Midbrain (tissue), 1 donor: ENCODE measurements around the gene PROKR1.
"Not testable (repeated sequence)": the region's sequence is repeated elsewhere in the genome, so short reads cannot be mapped to it uniquely, and the experiment has no call there.

Experiments
- DNase-seq: peaks from one replicate; lab custom pipeline; 2025; lab: John Stamatoyannopoulos, UW

PROKR1 gene

DNA sequence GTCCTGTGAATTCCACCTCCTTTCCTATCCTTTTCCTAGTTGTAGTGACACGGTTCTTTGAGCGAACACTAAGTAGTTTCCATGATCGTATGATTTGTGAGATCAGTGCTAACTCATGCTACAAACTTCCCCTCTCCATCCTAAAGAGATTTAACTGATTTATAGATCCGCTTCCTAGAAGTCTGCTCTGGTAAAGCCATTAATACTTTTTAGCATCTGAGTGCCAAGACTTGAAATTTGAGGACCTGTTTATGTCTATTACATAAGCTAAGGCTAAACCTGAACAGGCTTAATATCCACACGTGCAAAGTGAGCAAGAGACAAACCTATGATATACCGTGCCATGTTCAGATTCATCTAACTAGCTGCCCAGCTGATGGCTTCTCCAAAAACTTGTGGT lies 14.9 kb downstream of the PROKR1 start:
- DNase-seq: no peak

GRCh38 chr2:68659081-68659480 lies 15.7 kb downstream of the PROKR1 start:
- no peak for DNase-seq

DNA sequence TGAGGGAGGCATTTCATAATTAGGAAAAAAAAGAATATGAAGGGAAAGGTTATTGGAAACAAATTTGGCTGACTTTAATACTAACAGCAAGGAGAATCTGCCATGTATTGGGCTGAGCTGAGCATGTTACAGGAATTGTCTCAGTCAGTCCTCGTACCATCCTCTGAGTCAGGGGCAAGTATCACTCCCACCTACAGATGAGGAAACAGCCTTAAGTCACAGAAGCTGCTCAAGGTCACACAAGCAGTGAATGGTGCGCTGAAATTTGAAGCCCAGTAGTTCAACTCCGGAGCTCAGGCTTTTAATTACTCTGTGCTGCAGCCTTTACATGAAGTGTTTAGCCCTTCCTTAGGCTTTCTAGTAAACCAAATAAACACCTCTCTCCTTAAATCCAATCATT lies 17.3 kb downstream of the PROKR1 start:
- no peak for DNase-seq

- DNase-seq: no peak
Measured at GRCh38 chr2:68662466-68662865, 19.1 kb downstream of the PROKR1 start.

GRCh38 chr2:68663371-68664156 lies 20.2 kb downstream of the PROKR1 start:
- no peak for DNase-seq

DNA sequence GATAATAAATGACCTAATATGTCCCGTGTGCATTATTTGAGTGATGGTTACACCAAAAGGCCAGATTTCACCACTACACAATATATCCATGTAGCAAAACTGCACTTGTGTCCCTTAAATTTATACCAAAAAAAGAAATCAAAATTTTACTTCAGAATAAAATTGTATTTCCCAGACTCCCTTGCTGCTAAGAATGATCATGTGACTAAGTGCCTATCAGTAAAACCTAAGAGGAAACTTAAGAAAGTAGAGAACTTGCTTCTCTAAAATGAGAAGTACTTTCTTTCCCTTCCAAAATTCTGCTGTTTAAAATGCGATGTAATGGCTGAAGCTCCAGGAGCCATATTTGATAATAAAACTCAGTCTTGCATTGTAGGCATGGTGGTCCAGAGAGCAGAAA lies 24.0 kb downstream of the PROKR1 start:
- DNase-seq: no peak

DNA sequence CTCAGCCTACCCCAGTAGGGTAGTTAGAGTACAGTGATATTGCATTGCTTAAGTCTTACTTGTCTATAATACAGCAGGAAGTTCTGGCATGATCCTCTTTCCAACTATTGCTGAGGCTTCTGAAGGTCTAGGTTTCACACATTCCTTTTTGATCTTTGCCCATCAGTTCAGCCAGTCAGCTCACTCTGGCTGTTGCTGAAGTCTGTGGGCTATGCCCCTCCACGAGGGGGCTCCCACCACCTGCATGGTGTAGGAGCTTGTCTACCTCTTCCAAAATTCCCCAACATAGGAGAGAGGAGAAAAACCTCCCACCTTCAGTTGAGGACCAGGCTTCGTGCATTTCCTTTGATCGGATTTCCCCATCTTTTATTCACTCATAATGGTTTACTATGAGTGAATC lies 26.3 kb downstream of the PROKR1 start:
- no peak for DNase-seq

DNA sequence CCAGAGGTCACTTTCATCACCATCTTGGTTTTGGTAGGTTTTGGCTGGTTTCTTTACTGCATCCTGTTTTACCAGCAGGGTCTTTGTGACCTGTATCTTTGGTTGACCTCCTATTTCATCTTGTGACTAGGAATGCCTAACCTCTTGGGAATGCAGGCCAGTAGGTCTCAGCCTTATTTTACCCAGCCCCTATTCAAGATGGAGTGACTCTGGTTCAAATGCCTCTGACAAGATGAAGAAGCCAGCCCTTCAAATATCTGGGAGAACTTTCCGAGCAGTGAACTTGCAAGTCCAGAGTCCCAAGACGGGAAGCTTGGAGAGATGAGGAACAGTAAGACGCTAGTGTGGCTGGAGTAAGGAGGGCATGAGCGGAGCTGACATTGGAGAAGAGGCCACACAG lies 28.6 kb downstream of the PROKR1 start:
- no peak for DNase-seq

DNA sequence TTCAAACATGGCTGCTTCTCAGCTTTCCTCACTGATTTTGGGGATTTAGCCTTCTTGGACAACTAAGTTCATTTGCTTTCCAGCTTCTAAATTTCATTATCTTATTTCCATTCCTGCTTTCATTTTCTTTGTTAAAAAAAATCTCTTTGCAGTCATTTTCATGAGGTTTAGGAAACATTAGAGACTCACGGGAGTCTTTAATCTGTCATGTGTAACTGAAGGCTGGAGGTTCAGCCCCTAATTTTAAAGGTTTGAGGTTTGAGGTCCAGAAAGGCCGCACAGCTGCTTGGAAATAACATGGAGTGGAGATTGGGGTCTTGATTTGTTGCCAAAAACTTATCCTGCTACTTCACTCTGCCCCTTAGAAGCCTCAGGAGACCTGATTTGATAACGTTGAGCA lies 30.3 kb downstream of the PROKR1 start:
- no peak for DNase-seq

GRCh38 chr2:68675470-68675869 lies 32.1 kb downstream of the PROKR1 start:
- no peak for DNase-seq

DNA sequence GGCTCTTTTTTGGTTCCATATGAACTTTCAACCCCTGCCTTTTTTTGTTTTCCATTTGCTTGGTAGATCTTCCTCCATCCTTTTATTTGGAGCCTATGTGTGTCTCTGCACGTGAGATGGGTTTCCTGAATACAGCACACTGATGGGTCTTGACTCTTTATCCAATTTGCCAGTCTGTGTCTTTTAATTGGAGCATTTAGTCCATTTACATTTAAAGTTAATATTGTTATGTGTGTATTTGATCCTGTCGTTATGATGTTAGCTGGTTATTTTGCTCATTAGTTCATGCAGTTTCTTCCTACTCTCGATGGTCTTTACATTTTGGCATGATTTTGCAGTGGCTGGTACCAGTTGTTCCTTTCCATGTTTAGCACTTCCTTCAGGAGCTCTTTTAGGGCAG lies 34.5 kb downstream of the PROKR1 start:
- DNase-seq: not testable (repeated sequence)

DNA sequence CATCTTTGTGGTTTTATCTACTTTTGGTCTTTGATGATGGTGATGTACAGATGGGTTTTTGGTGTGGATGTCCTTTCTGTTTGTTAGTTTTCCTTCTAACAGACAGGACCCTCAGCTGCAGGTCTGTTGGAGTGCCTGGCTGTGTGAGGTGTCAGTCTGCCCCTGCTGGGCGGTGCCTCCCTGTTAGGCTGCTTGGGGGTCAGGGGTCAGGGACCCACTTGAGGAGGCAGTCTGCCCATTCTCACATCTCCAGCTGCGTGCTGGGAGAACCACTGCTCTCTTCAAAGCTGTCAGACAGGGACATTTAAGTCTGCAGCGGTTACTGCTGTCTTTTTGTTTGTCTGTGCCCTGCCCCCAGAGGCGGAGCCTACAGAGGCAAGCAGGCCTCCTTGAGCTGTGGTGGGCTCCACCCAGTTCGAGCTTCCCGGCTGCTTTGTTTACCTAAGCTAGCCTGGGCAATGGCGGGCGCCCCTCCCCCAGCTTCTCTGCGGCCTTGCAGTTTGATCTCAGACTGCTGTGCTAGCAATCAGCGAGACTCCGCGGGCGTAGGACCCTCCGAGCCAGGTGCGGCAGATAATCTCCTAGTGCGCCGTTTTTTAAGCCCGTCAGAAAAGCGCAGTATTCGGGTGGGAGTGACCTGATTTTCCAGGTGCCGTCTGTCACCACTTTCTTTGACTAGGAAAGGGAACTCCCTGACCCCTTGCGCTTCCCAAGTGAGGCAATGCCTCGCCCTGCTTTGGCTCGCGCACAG lies 36.0 kb downstream of the PROKR1 start:
- DNase-seq: not testable (repeated sequence)

DNA sequence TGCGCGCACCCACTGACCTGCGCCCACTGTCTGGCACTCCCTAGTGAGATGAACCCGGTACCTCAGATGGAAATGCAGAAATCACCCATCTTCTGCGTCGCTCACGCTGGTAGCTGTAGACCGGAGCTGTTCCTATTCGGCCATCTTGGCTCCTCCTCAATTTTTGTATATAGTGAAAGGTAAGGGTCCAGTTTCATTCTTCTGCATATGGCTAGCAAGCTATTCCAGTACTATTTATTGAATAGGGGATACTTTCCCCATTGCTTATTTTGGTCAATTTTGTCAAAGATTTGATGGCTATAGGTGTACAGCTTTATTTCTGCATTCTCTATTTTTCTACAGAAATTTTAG lies 36.5 kb downstream of the PROKR1 start:
- not testable (repeated sequence) for DNase-seq

DNA sequence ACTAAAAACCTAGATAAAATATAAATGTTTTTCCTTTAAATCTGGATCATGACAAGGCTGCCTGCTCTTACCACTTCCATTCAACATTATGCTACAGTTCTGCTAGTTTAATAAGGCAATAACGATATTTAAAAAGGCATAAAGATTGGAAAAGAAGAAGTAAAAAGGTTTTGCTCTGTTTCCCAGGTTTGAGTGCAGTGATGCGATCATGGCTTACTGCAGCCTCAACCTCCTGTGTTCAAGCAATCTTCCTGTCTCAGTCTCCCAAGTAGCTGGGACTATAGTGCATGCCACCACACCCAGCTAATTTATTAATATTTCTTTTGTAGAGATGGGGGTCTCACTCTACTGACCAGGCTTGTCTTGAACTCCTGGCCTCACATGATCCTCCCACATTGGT lies 40.8 kb downstream of the PROKR1 start:
- no peak for DNase-seq

DNA sequence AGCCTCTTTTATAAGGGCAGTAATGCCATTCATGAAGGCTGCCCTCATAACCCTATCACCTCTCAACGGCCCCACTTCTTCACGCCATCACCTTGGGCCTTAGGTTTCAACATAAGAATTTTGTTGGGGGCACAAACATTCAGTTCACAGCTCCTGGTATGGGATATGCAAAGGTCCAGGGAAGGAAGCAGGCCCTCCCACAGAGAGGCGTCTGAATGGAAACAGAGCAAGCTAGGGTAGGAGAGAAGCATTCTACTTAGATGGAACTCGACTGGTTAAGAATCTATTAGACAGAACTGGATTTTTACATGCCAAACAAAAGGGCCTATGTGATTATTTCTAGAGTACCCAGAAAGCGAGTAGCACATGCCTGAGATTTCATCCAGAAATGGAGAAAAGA lies 42.8 kb downstream of the PROKR1 start:
- DNase-seq: no peak

GRCh38 chr2:68687018-68687417 lies 43.6 kb downstream of the PROKR1 start:
- DNase-seq: no peak

DNA sequence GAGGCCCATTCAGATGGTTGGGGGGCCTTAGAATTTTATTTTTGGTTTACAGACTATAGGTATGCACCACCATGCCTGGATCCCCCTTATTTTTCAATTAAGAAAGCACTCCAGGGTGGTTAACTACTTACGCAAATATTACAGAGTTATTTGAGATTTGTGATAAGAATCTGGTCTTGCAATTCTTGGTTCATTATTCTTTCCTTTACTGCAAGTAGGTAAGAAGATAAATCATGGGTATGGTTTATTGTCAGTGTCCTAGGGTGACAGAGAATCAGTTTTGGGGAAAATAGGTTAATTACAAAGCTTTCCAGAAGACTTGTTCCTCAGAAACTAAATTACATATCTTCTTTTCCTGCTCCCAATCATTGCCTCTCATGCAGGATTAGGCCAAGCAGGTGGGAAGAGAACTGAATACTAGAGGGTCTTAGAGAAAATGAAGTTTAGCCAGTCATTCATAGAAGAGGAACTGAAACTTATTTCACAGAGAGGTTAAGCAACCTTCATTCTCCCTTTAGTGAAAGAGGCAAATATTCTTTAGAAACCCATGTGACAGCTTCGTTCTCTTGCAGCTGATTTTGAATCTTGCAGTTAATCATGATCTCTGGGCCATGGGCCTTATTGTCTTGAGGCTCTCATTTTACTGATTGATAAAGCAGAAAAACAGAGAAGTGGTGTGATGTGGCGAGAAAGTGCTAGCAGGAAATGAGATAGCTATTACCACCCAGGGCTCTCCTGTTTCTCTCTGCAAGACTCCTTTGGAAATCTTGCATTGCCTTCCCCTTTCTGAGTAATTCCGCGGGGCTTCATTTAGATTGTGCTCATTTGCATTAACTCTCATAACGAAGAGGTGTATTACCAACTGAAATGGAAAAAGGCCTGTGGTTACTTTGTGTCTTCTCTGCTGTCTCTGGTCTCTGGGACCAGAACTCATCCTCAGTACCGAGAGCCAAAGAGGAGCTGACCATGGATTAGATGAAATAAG lies 46.5 kb downstream of the PROKR1 start:
- DNase-seq: peak; percentile 4

DNA sequence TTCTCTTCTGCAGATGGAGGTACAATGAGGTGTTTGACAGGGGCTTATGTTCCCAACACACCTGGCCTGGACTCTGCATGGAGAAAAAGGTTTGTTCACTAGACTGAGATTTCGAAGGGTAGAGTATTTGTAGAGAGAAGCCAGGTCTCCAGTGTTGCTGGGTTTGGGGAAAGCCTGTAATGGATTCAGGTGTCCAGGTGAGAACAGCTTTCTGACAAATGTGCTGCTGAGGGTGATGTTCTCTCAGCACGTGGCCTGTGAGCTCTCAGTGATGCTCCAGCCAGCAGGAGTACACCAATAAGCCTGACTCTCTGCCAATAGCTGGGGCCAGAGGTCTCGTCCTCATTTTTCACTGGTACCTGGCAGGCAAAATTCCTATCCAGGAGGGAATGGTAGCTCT lies 47.5 kb downstream of the PROKR1 start:
- DNase-seq: no peak

GRCh38 chr2:68692511-68692910 lies 49.1 kb downstream of the PROKR1 start:
- no peak for DNase-seq

DNA sequence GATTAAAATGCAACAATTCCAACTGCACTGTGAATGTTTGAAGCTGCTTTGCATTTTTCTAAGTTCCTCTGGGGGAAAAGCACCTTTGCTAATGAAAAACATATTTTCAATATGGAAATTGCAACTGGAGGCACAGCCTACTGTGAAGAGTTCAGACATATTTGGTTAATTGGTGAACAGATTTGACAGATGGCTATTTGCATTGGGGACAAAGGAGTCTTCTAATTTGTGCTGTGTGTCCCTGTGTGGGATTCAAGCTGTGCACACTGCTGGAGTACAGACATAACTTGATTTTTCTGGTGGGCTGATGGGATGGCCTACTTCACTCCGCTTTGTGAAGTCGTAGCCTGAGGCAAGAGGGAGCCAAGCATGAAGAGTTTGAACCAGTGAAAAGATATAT lies 50.6 kb downstream of the PROKR1 start:
- DNase-seq: no peak

DNA sequence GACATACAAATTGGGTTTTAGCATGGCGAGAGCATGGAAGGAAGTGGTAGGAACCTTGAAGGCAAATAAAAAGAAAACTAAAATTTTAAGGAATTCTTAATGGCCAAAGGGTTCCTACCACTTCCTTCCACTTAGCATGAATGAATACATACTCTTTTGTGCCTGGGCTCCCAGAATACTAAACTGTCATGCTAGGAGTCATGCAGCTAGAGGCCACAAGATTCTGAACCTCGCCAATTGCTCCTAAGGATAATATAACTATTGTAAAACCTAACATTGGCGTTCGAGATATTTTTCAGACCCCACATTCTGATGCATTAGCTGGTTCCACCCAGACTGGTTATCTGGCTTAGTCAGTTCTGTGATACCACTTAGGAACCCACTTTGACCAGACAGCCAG lies 52.6 kb downstream of the PROKR1 start:
- no peak for DNase-seq

DNA sequence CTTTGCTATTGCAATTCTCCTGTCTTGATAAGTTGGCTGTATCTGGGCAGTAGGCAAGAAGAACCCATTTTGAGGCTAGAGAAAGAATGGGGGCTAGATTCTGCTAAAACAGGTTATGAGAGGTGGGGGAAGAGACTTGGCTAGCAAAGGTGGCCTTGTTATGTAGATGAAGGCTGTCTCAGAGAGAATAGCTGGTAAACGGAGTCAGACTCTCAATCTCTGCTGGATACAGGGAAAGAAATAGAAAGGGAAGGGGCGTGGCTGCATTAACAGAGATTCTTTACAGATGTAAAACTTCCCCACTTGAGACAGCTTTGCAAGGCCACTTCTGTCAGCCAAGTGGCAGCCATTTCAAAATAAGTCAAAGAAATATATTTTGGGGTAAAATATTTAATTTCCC lies 53.2 kb downstream of the PROKR1 start:
- no peak for DNase-seq
